Hair follicular keratinocyte (primary cell): Measurements from ENCODE around the gene PDE1C. TPM values are rescaled to one million over a fixed set of nuclear protein-coding genes. Genes with fewer than 3 reads are reported as not detected.

ENCODE experiments used
- total RNA-seq: library from RNA; depleted of rRNA; stranded (reverse); fragments of >200 nt; gene quantifications from 2 replicates; pipeline ENCODE4 v1.2.3, GENCODE V29; 2015

Gene PDE1C
- total RNA-seq = 3.4 and 6.7 TPM in 2 replicates

GRCh38 chr7:32070406-32071360 is at the start of gene PDE1C:
Gene PDE1C, minus strand, starts transcription at chr7:32070407.

